H9 (cell line): Measurements from ENCODE around the gene IGF2R. TPM values are rescaled to one million over a fixed set of nuclear protein-coding genes. Genes with fewer than 3 reads are reported as not detected.

Experiments used
- DNase-seq: peaks from one replicate; pipeline ENCODE4 v3.0.0-alpha.2; 2017
- H2AFZ ChIP-seq: one replicate; pipeline ENCODE4 v1.6.1; 2013; ENCODE audit warnings: mild to moderate bottlenecking, low read length, control low read depth, moderate library complexity
- H2AK5ac ChIP-seq: 2 replicates; pipeline ENCODE4 v1.6.1; 2013; ENCODE audit warnings: low read length, control low read depth, mixed read lengths; ENCODE audit not compliant: insufficient read length
- H2BK120ac ChIP-seq: one replicate; pipeline ENCODE4 v1.6.1; 2013; ENCODE audit warnings: low read depth, mild to moderate bottlenecking, low read length, control low read depth, inconsistent platforms; ENCODE audit not compliant: poor library complexity, severe bottlenecking
- H2BK12ac ChIP-seq: 2 replicates; pipeline ENCODE4 v1.6.1; 2013; ENCODE audit warnings: low read length, control low read depth, mixed read lengths, low read depth; ENCODE audit not compliant: insufficient read length
- H2BK15ac ChIP-seq: 2 replicates; pipeline ENCODE4 v1.6.1; 2013; ENCODE audit warnings: low read depth, low read length, control low read depth
- H2BK20ac ChIP-seq: one replicate; pipeline ENCODE4 v1.6.1; 2013; ENCODE audit warnings: low read depth, mild to moderate bottlenecking, low read length, control low read depth, inconsistent platforms; ENCODE audit not compliant: poor library complexity, severe bottlenecking
- H2BK5ac ChIP-seq: 2 replicates; pipeline ENCODE4 v1.6.1; 2013; ENCODE audit warnings: low read length, control low read depth, mixed read lengths; ENCODE audit not compliant: insufficient read length
- H3K14ac ChIP-seq: 2 replicates; pipeline ENCODE4 v1.6.1; 2013; ENCODE audit warnings: low read length, control low read depth; ENCODE audit not compliant: insufficient read depth
- H3K18ac ChIP-seq: 2 replicates; pipeline ENCODE4 v1.6.1; 2013; ENCODE audit warnings: low read depth, mild to moderate bottlenecking, mixed read lengths, low read length, control low read depth; ENCODE audit not compliant: insufficient read length
- H3K23ac ChIP-seq: 2 replicates; pipeline ENCODE4 v1.6.1; 2013; ENCODE audit warnings: low read length, control low read depth, mixed read lengths, low read depth; ENCODE audit not compliant: insufficient read length
- H3K23me2 ChIP-seq: 2 replicates; pipeline ENCODE4 v1.6.1; 2013; ENCODE audit warnings: low read depth, mild to moderate bottlenecking, mixed read lengths, low read length, control low read depth; ENCODE audit not compliant: insufficient read length, poor library complexity, severe bottlenecking
- H3K27ac ChIP-seq: 2 replicates; pipeline ENCODE4 v1.5.1; 2013; ENCODE audit warnings: low read length, control low read depth, mixed read lengths, low read depth; ENCODE audit not compliant: insufficient read length
- H3K27me3 ChIP-seq: 2 replicates; pipeline ENCODE4 v1.6.1; 2013; ENCODE audit warnings: low read length, control low read depth, inconsistent platforms; ENCODE audit not compliant: insufficient read depth
- H3K4ac ChIP-seq: 2 replicates; pipeline ENCODE4 v1.6.1; 2013; ENCODE audit warnings: low read depth, mild to moderate bottlenecking, control low read depth, inconsistent platforms, low read length, moderate library complexity
- H3K4me1 ChIP-seq: 2 replicates; pipeline ENCODE4 v1.6.1; 2013; ENCODE audit warnings: low read length, control low read depth, inconsistent platforms; ENCODE audit not compliant: insufficient read depth
- H3K4me2 ChIP-seq: 2 replicates; pipeline ENCODE4 v1.6.1; 2013; ENCODE audit warnings: low read length, control low read depth, mixed read lengths; ENCODE audit not compliant: insufficient read length, insufficient read depth
- H3K56ac ChIP-seq: 2 replicates; pipeline ENCODE4 v1.6.1; 2013; ENCODE audit warnings: low read depth, mild to moderate bottlenecking, mixed read lengths, low read length, control low read depth; ENCODE audit not compliant: insufficient read length
- H3K79me1 ChIP-seq: 2 replicates; pipeline ENCODE4 v1.6.1; 2013; ENCODE audit warnings: low read depth, mild to moderate bottlenecking, moderate library complexity, low read length, control low read depth, inconsistent platforms; ENCODE audit not compliant: insufficient read depth, poor library complexity, severe bottlenecking
- H3K79me2 ChIP-seq: 2 replicates; pipeline ENCODE4 v1.6.1; 2013; ENCODE audit warnings: low read length, control low read depth, inconsistent platforms; ENCODE audit not compliant: insufficient read depth
- H3K9ac ChIP-seq: 2 replicates; pipeline ENCODE4 v1.6.1; 2013; ENCODE audit warnings: low read length, control low read depth, mixed read lengths; ENCODE audit not compliant: insufficient read length; ENCODE audit errors: extremely low read depth
- H3K9me3 ChIP-seq: one replicate; pipeline ENCODE4 v1.6.1; 2013; ENCODE audit warnings: low read depth, low read length, inconsistent platforms; ENCODE audit not compliant: control insufficient read depth
- H3T11ph ChIP-seq: one replicate; pipeline ENCODE4 v1.6.1; 2013; ENCODE audit warnings: mild to moderate bottlenecking, low read length, control low read depth, inconsistent platforms
- H4K20me1 ChIP-seq: one replicate; pipeline ENCODE4 v1.6.1; 2013; ENCODE audit not compliant: control insufficient read depth, insufficient read length, insufficient read depth
- H4K5ac ChIP-seq: 2 replicates; pipeline ENCODE4 v1.6.1; 2013; ENCODE audit warnings: low read depth, mild to moderate bottlenecking, mixed read lengths, low read length, control low read depth; ENCODE audit not compliant: insufficient read length
- H4K8ac ChIP-seq: replicated peaks from 2 replicates; pipeline ENCODE4 v1.6.1; 2013; ENCODE audit warnings: low read length, control low read depth, mixed read lengths, low read depth; ENCODE audit not compliant: insufficient read length
- H4K91ac ChIP-seq: 2 replicates; pipeline ENCODE4 v1.6.1; 2013; ENCODE audit warnings: low read depth, mild to moderate bottlenecking, moderate library complexity, mixed read lengths, low read length, control low read depth; ENCODE audit not compliant: insufficient read length
- H3K27ac Mint-ChIP-seq, 3 experiments: 2 replicates in 2 of 3; 3 replicates in 1 of 3; pipeline ENCODE4 v1.8.0; 2020 to 2021; ENCODE audit warnings: mixed read lengths in 3 of 3, mild to moderate bottlenecking in 1 of 3, moderate library complexity in 1 of 3
- H3K27me3 Mint-ChIP-seq: 2 replicates; pipeline ENCODE4 v1.8.0; 2021; ENCODE audit warnings: low read depth, mild to moderate bottlenecking, moderate library complexity, mixed read lengths
- H3K36me3 Mint-ChIP-seq, 3 experiments: 2 replicates in 2 of 3; 3 replicates in 1 of 3; pipeline ENCODE4 v1.8.0; 2020 to 2021; ENCODE audit warnings: low read depth in 3 of 3, mixed read lengths in 3 of 3; ENCODE audit not compliant: insufficient read depth in 1 of 3
- H3K4me1 Mint-ChIP-seq, 2 experiments: 2 replicates each; pipeline ENCODE4 v1.8.0; 2020; ENCODE audit warnings: mixed read lengths in 2 of 2
- H3K4me3 Mint-ChIP-seq, 2 experiments: 2 replicates in 1 of 2; 3 replicates in 1 of 2; pipeline ENCODE4 v1.8.0; 2020 to 2021; ENCODE audit warnings: mild to moderate bottlenecking in 2 of 2, mixed read lengths in 2 of 2, moderate library complexity in 1 of 2
- H3K9me3 Mint-ChIP-seq, 2 experiments: 2 replicates in 1 of 2; 3 replicates in 1 of 2; pipeline ENCODE4 v1.8.0; 2020; ENCODE audit warnings: mild to moderate bottlenecking in 2 of 2, mixed read lengths in 2 of 2, moderate library complexity in 1 of 2
- WGBS: extraction: QIAGEN DNeasy Blood & Tissue Kit; methylation state at CpG from one replicate; pipeline ENCODE4 v1.1.7; 2013; ENCODE audit warnings: missing lambda C conversion rate, low lambda C conversion rate, mixed read lengths; ENCODE audit not compliant: insufficient read length; ENCODE audit errors: extremely low coverage; 5-methylcytosine and 5-hydroxymethylcytosine counted together
- total RNA-seq: library from RNA; stranded (reverse); gene quantifications from 2 replicates; pipeline ENCODE4 v1.2.1, GENCODE V29; 2021
- TF ChIP-seq, protein P1 (sequence below): fragments of 200-600 bp; sonication (generic); conservative IDR thresholded peaks from 3 replicates; pipeline ENCODE4 v1.8.0; 2021; ENCODE audit warnings: antibody characterized with exemption, mild to moderate bottlenecking

Gene IGF2R
- total RNA-seq, 1 experiment from 2014 or later = 66.7 TPM

DNA sequence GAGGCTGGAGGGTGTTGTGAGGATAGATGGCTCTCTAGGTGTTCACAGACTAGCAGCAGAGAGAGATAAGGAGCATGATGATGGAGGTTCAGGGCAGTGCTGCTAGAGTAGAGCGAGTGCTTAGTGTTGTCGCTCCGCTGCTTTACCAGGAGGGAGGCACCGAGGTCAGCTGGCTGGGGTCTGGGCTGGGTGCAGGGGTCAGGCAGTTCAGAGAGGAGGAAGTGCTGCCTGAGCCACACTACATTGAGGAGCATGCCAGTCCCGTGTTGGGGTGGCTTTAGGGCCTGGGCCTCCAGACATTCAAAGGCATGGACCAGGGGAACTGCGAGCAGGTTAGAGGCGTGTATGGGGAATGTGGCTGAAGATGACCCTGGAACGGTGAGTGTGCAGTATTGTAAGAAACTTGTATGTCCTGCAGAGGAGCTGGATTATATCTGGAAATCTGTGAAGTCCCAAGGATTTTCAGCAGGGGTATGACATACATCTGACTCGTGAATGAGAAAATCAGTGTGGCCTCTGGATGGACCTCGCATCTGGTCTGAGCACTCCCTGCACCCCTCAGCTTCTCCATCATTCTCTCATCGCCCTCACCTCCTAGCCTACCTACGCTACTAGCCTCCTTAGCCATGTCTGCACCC lies 66.9 kb downstream of the IGF2R start:
- H2AFZ ChIP-seq = no peak overlapping the region
- H2BK120ac ChIP-seq = no peak overlapping the region
- no peak overlapping the region for H3K4me3 Mint-ChIP-seq
- H3K23ac ChIP-seq = no peak overlapping the region
- no peaks in the 10 kb centered on the region for H3K79me2 ChIP-seq
- H3K4me1 Mint-ChIP-seq = no peaks in the 10 kb centered on the region
- H3K9me3 Mint-ChIP-seq = no peaks in the 10 kb centered on the region
- no peak overlapping the region for H2BK5ac ChIP-seq
- H4K20me1 ChIP-seq = no peaks in the 10 kb centered on the region
- H3K79me1 ChIP-seq = no peaks in the 10 kb centered on the region
- no peak overlapping the region for H2AK5ac ChIP-seq
- no peak overlapping the region for H3K9ac ChIP-seq
- H3K27me3 ChIP-seq = no peaks in the 10 kb centered on the region; the same call in 1 of the 2 replicates
- no peak overlapping the region for H3K27ac ChIP-seq
- no peak overlapping the region for H3K18ac ChIP-seq
- no peaks in the 10 kb centered on the region for H3K9me3 ChIP-seq
- H3K27ac Mint-ChIP-seq = peak overlapping the region in 2 of 3 experiments; percentile 2 to 4; a peak in 2 of 7 replicates
- TF ChIP-seq, protein P1, sequence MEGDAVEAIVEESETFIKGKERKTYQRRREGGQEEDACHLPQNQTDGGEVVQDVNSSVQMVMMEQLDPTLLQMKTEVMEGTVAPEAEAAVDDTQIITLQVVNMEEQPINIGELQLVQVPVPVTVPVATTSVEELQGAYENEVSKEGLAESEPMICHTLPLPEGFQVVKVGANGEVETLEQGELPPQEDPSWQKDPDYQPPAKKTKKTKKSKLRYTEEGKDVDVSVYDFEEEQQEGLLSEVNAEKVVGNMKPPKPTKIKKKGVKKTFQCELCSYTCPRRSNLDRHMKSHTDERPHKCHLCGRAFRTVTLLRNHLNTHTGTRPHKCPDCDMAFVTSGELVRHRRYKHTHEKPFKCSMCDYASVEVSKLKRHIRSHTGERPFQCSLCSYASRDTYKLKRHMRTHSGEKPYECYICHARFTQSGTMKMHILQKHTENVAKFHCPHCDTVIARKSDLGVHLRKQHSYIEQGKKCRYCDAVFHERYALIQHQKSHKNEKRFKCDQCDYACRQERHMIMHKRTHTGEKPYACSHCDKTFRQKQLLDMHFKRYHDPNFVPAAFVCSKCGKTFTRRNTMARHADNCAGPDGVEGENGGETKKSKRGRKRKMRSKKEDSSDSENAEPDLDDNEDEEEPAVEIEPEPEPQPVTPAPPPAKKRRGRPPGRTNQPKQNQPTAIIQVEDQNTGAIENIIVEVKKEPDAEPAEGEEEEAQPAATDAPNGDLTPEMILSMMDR = no peak
- H3K23me2 ChIP-seq = no peaks in the 10 kb centered on the region
- H3K56ac ChIP-seq = no peak overlapping the region
- H3K4me1 ChIP-seq = no peaks in the 10 kb centered on the region
- H3K4ac ChIP-seq = no peak overlapping the region
- no peak overlapping the region for H4K8ac ChIP-seq
- H2BK15ac ChIP-seq = no peak overlapping the region
- H2BK20ac ChIP-seq = no peak overlapping the region
- no peak overlapping the region for H2BK12ac ChIP-seq
- H3K4me2 ChIP-seq = no peak overlapping the region
- no CpG with 5 or more reads among the region's 12 CpGs for WGBS
- no peak overlapping the region for H3T11ph ChIP-seq
- H3K36me3 Mint-ChIP-seq = peaks cover 41 to 67% (median 60%) of the 10 kb centered on the region in 3 experiments; a peak in 6 of 7 replicates
- no peak overlapping the region for H4K5ac ChIP-seq
- H4K91ac ChIP-seq = no peak overlapping the region
- H3K14ac ChIP-seq = no peak overlapping the region
- no peaks in the 10 kb centered on the region for H3K27me3 Mint-ChIP-seq
- DNase-seq = no peak
